Measurements from ENCODE around the gene FAM193B. TPM values are rescaled to one million over a fixed set of nuclear protein-coding genes. Genes with fewer than 3 reads are reported as not detected.

FAM193B gene
- total RNA-seq, 2 experiments from 2014 or later = 71.4 to 76.7 TPM

DNA sequence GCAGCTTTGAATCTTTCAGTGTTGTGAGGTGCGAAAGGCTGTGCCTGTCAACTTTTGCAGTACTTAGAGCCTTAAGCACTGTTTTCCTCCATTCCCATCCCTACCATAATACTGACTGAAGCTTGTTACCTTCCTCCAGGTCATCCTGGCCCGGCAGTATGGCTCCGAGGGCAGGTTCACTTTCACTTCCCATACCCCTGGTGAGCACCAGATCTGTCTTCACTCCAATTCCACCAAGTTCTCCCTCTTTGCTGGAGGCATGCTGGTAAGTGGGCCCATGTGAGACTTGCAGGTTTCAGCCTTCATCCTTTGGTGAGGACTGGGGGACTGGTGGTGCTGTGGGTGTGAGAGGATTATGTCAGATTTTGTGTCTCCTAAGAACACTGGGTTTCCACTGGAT is 39.1 kb upstream of the FAM193B start:
- peaks cover 8% of the 10 kb centered on the region for H3K27me3 Mint-ChIP-seq
- DNase-seq (no peak), ATAC-seq (no peak)
- ChIA-PET CTCF (interaction anchor here (1.9 to 2.4 kb wide), 2 partner anchors 13 to 33 kb away, joined by 5 to 8 read pairs; no protein-coding TSS in a partner anchor), POLR2A (interaction anchor here (0.9 to 1.9 kb wide), 5 partner anchors 10 to 115 kb away, joined by 3 to 5 read pairs (median 3); no protein-coding TSS in a partner anchor)
- peaks cover 49% of the 10 kb centered on the region for H3K36me3 Mint-ChIP-seq (ENCODE audit: low read depth)
- peak overlapping the region; percentile 92 for H3K4me3 Mint-ChIP-seq
- intact Hi-C loops (cut with micrococcal nuclease) = no loop called here
- H3K27ac Mint-ChIP-seq = peak overlapping the region; percentile 41
- no peak for TF ChIP-seq CTCF (IDR thresholded peaks at IDR 0.05)
- H3K4me1 Mint-ChIP-seq (ENCODE audit: low read depth) = peaks cover 23% of the 10 kb centered on the region
- H3K9me3 Mint-ChIP-seq = no peaks in the 10 kb centered on the region

DNA sequence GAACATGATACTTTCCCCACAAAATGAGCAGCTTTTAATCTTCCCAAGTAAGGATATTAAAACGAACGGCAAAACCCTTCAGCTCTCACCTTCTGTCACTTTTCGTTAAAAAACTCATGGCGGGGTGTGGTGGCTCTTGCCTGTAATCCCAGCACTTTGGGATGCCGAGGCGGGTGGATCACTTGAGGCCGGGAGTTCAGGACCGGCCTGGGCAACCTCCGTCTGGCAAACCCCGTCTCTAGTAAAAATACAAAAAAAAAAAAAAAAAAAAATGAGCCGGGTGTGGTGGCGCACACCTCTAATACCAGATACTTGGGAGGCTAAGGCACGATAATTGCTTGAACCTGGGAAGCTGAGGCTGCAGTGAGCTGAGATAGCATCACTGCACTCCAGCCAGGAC is 38.5 kb upstream of the FAM193B start:
- intact Hi-C loops (cut with micrococcal nuclease) = no loop called here
- no peak for ATAC-seq
- H3K9me3 Mint-ChIP-seq = no peaks in the 10 kb centered on the region
- H3K36me3 Mint-ChIP-seq (ENCODE audit: low read depth) = peaks cover 49% of the 10 kb centered on the region
- H3K27me3 Mint-ChIP-seq = peaks cover 12% of the 10 kb centered on the region
- ChIA-PET POLR2A (interaction anchor here (0.6 to 1.9 kb wide), 9 partner anchors 8 to 115 kb away, joined by 3 to 7 read pairs (median 3); no protein-coding TSS in a partner anchor), CTCF (interaction anchor here (1.6 to 2.4 kb wide), 3 partner anchors 14 to 121 kb away, joined by 4 to 8 read pairs (median 5); no protein-coding TSS in a partner anchor)
- H3K4me3 Mint-ChIP-seq = peak overlapping the region; percentile 92
- no peak for DNase-seq
- TF ChIP-seq CTCF (IDR thresholded peaks at IDR 0.05) = no peak
- peaks cover 26% of the 10 kb centered on the region for H3K4me1 Mint-ChIP-seq (ENCODE audit: low read depth)
- peak overlapping the region; percentile 100 for H3K27ac Mint-ChIP-seq

DNA sequence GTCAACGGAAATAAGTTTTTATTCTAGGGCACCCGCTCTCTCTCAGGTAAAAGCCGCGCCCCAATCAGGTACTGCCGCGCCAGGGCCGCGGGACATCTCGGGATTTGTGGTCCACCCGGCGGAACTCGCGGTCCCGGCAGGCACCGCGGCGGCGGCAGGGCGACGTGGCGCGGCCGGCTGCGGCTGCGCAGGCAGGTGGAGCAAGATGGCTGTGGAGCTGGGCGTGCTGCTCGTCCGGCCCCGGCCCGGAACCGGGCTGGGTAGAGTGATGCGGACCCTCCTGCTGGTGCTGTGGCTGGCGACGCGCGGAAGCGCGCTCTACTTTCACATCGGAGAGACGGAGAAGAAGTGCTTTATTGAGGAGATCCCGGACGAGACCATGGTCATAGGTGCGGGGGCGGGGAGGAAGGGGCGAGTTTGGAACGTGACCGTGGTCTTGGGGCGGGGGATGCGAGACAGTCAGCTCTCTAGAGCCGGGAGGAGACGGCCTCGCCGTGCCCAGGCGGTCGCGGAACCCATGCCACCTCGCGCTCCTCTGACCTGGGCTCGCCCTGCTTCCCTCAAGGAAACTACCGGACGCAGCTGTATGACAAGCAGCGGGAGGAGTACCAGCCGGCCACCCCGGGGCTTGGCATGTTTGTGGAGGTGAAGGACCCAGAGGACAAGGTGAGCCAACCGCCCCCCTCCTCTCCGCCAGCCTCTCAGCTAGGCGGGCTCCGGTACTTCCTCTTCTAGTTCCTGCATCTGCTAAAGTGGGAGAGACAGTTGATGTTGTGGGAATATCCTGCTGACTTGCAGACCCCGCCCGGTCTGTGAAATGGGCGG is 37.9 kb upstream of the FAM193B start, which contains the start of gene TMED9:
TSS of gene TMED9 (plus strand) at position 194 of the 825 bp plus-strand sequence. CDS start at position 206, 12 bp downstream.
- Mint-ChIP-seq H3K27ac (peak within 1 kb of the TSS; percentile 100), H3K9me3 (no peaks in the 10 kb centered on the region), H3K4me1 (ENCODE audit: low read depth) (peaks cover 24% of the 10 kb centered on the region), H3K27me3 (peaks cover 12% of the 10 kb centered on the region), H3K36me3 (ENCODE audit: low read depth) (peaks cover 46% of the 10 kb centered on the region), H3K4me3 (peak within 1 kb of the TSS; percentile 92)
- ATAC-seq (peak; percentile 97), DNase-seq (peak; percentile 89)
- intact Hi-C loops (cut with micrococcal nuclease) = no loop called here
- ChIA-PET CTCF (interaction anchor here (0.6 to 2.4 kb wide), 5 partner anchors 15 to 121 kb away, joined by 3 to 8 read pairs (median 4); no protein-coding TSS in a partner anchor), POLR2A (interaction anchor here (1.0 to 1.9 kb wide), 7 partner anchors 9 to 97 kb away, joined by 3 to 7 read pairs (median 4); no protein-coding TSS in a partner anchor)
- TF ChIP-seq CTCF (IDR thresholded peaks at IDR 0.05) = no peak

DNA sequence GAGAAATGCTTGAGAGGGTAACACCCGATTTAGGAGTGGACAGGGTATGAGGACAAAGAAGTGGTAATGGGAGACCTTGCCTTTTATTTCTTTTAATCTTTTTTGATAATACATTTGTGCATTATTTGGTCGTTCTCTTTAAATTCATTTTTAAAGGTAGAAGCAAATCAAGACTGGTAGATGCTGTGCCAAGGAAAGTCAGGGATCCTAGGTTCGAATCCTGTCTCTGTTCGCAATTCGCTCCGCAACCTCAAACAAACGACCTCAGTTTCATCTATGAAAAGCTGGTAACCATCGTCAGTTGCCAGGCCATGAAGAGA is 37.3 kb upstream of the FAM193B start:
- H3K27ac Mint-ChIP-seq = peak overlapping the region; percentile 100
- peaks cover 41% of the 10 kb centered on the region for H3K36me3 Mint-ChIP-seq (ENCODE audit: low read depth)
- intact Hi-C loops (cut with micrococcal nuclease) = no loop called here
- H3K9me3 Mint-ChIP-seq = no peaks in the 10 kb centered on the region
- DNase-seq (no peak), ATAC-seq (no peak)
- H3K4me1 Mint-ChIP-seq (ENCODE audit: low read depth) = peaks cover 22% of the 10 kb centered on the region
- POLR2A ChIA-PET = interaction anchor here (1.0 to 1.9 kb wide), 4 partner anchors 10 to 97 kb away, joined by 4 to 7 read pairs (median 5); no protein-coding TSS in a partner anchor
- TF ChIP-seq CTCF (IDR thresholded peaks at IDR 0.05) = no peak
- H3K27me3 Mint-ChIP-seq = peaks cover 12% of the 10 kb centered on the region
- CTCF ChIA-PET = interaction anchor here (0.6 to 2.4 kb wide), 4 partner anchors 15 to 120 kb away, joined by 3 to 8 read pairs (median 4); no protein-coding TSS in a partner anchor
- H3K4me3 Mint-ChIP-seq = peak overlapping the region; percentile 92

- no peak overlapping the region for H3K27ac Mint-ChIP-seq
- peaks cover 30% of the 10 kb centered on the region for H3K36me3 Mint-ChIP-seq (ENCODE audit: low read depth)
- intact Hi-C loops (cut with micrococcal nuclease) = no loop called here
- POLR2A ChIA-PET = no interaction called here
- CTCF ChIA-PET = no interaction called here
- peaks cover 22% of the 10 kb centered on the region for H3K4me1 Mint-ChIP-seq (ENCODE audit: low read depth)
- DNase-seq (no peak), ATAC-seq (no peak)
- H3K27me3 Mint-ChIP-seq = peaks cover 15% of the 10 kb centered on the region
- TF ChIP-seq CTCF (IDR thresholded peaks at IDR 0.05) = no peak
- H3K4me3 Mint-ChIP-seq = no peak overlapping the region
- no peaks in the 10 kb centered on the region for H3K9me3 Mint-ChIP-seq
Measured at GRCh38 chr5:177590406-177590805, 36.0 kb upstream of the FAM193B start.
